D341Med (cell line): ENCODE results near the gene PTPRK.

Experiments
- DNase-seq: peaks from one replicate; pipeline ENCODE4 v3.0.0; 2012; ENCODE audit warnings: low spot score

PTPRK gene

DNA sequence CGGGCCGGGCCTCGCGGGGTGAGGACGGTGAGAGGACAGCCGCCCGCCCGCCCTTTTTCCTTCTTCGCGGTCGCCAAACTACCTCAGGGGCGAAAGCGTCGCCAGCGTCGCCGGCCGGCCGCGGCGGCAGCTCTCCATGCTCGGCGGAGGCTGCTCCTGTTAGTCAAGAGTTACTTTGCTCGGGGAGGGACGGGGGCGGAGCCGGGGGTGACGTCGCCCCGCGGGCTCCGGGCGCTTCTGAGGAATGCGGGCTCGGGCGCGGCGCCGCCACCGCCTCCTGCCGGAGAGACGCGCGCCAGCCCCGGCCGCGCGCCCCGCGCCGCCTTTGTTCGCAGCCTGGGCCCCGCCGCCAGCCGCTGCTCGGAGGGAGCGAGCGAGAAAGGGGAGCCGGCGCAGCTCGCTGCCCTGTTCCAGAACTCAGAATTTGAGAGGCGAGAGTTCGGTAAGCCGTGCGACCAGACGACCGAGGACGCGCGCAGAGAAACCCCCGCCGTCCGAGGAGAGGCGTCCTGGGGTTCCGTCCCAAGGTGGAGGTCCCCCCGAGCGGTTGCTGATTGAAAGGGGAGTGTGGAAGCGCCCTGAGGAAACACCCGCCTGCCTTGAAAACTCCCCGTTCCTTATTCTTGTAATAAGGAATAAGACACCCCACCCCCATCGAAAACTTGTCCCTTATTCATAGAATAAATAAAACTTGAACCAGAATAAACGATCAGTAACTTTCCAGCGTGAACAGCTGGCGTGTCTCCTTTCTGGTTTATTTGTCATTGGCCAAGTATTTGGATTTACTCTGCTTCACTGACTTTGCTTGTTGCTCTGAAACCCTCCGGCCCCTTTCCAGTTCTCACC lies at the start of gene PTPRK:
TSS of gene PTPRK (minus strand) at position 164 of the 846 bp plus-strand sequence. CDS start 241 bp downstream, outside the sequence.
- peak; percentile 91 for DNase-seq

DNA sequence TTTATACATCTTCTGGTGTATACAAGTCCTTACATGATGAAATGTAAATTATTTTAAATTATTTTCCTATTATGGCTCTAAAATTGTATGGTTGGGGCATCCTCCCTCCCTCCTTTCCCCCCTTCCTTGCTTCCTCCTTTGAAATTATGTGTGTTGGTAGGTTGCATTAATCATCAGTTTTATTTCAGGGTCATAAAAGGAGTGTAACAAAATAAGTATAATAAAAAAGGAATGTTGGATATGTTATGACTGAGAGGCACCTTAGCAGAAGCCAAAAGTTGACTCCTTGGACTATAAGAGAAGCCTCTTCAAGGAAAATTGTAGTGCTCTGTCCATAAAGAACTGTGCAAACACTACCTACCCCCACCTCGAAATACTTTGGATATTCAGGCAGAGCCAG lies 46.6 kb upstream of the PTPRK start:
- no peak for DNase-seq

DNA sequence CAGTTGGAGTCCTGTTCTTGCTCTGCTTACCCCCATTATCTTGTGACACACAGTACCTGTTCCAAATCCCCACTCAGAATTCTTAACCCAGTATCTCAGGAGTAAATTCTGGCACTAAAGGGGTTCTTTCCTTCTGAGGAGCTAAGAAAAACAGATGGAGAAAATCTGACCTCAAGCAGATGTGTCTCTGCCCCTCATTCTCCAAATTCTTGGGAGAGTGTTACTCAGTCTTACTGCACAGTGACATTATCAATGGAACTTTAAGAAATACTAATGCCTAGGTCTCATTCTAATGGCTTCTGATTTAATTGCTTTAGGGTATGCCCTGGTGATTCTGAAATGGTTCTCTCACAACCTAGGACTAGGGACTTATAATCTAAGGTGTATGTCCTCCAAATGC lies 40.6 kb upstream of the PTPRK start:
- DNase-seq: no peak

DNA sequence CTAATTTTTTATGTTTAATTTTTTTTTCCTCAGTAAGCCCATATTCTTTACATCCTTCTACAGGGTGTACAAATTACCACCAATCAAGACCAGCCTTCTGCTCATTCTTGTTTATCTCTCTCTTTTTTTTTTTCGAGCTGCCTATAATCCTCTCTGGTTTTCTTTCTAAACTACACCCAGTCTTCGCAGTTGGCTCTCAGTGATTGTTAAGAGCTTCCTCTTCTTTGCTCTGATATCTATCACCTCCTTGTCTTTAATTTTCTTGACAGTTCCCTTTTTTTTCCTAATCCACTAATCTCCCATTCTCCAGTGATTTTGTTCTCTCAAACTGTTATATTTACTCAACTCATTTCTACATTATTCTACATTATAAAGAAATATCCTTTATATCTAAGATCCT lies 38.5 kb upstream of the PTPRK start:
- DNase-seq: no peak

DNA sequence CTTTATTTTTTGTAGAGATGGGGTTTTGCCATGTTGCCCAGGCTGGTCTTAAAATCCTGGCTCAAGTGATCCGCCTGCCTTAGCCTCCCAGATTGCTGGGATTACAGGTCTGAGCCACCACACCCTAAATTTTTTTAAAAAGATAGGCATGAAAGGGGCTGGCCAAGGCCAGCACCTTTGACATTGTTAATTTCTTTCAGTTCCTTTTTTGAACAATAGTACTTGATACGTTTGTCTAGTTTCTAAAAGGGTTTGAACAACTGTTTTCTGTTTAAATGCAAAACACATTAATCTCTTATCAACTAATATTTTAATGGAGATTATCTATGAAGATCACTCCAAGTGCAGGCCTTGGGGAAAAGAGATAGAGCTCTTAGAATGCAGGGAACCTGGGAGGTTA lies 37.6 kb upstream of the PTPRK start:
- no peak for DNase-seq

DNA sequence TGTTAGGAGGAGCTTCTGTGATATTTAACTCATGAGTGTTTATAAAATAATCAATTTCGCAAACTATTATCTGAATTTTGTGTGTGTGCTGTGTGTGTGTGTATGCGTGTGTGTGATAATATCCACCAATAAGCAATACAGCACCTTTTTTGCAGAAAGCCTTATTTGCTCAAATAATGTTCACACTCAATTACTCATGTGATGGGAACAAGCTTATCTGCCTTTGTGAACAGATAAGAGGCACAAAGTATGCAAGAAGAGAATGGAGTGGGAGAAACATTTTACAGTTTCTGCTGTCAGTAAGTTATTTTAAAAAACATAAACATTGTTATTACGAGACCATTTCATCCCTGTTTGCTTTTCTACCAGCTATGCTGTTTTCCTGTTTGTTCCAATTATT lies 36.7 kb upstream of the PTPRK start:
- DNase-seq: no peak

DNA sequence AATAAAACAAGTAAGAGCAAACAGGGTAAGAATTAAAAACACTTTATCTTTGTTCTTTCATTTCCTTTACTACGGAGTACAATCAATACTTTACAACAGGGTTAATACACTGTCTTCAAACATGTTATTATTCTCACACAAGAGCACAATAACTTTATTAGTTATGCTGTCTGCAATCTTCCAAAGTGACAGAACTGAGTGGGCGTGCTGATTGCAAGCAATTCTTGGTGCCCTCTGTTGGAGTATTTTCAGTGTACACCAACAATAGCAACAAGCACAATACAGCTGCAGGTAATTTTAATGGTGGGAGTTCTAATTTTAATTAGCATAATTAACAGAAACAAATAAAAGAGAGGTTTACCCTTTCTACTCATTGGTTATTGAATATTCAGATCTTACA lies 33.9 kb upstream of the PTPRK start:
- no peak for DNase-seq

DNA sequence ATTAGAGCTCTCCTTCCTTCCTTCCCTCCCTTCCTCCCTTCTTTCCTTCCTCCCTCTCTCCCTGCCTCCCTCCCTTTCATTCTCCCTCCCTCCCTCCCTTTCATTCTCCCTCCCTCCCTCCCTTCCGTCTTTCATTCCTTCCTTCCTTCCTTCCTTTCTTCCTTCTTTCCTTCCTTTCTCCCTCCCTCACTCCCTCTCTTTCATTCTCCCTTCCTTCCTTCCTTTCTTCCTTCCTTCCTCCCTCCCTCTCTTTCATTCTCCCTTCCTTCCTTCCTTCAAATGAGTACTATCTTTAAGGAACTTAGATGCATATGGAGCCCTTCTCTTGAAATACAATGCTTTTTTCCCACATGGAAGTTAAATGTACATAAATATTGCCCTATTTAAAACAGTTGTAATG lies 20.9 kb upstream of the PTPRK start:
- DNase-seq: no peak

DNA sequence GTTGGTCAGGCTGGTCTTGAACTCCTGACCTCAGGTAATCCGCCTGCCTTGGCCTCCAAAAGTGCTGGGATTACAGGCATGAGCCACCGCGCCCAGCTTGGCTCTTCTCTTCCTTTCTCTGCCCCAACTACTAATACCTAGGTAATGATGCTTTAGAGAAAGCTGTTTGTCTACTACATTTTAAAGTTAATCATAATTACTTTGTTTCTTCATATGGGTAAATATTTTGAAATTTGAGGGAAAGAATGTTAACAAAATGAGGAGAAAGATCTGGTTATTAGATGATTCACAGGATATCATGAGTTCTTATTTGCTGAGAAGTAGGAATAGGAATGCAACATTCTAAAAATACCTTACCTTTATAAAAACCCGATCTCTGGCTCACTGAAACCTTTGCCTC lies 18.4 kb upstream of the PTPRK start:
- DNase-seq: no peak

DNA sequence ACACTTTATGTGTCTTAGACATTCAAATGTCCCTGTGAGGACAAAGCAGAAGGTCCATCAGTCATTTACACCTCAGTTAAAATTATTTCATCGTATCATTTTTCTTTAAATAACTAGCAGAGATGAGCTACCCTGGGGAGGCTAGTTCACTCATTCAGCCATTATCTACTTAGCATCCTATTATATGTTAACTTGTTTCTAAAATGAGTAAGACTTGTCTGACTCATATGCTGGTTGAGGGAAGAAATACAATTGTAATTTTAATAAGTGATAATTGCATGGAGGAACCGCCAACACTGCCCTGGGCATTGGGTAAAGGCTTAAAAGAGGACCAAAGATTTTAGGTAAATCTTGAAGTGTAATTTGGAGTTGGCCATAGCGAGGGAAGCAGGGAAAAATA lies 12.4 kb upstream of the PTPRK start:
- DNase-seq: no peak

DNA sequence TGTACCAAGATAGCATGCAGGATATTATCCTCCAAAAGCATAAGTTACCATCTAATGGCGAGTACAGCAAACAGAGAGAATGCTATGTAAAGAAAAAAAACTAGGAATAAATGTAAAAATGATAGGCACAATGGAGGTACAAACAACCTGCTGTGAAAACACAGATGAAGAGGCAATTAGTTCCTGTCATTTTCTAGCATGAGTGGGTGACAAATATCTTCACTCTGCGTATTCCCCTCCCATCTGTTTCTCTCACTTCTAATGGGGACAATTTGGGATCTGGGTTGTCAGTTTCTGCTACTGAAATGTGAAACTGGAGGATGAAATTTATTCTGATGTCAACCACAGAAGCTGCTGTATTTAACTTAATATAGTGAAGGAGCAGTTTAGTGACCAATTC lies 11.7 kb upstream of the PTPRK start:
- no peak for DNase-seq

DNA sequence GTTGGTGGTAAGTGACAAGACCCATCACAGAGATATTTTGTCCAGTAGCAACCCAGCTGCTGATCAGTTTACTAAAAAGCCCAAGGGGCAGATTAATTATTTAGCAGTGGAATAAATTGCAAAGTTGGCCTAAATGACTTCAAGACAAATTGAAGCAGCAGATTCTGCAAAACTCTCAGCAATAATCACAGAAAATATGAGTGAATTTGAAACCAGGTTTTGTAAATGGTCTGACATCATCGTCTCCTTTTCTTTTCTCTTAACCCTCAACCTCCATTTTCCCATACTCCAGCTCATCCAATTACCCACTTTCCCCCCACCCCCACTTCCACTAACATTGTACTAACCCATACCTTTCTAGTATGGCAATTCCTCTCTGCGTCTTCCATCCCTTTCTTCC lies 11.3 kb upstream of the PTPRK start:
- no peak for DNase-seq

DNA sequence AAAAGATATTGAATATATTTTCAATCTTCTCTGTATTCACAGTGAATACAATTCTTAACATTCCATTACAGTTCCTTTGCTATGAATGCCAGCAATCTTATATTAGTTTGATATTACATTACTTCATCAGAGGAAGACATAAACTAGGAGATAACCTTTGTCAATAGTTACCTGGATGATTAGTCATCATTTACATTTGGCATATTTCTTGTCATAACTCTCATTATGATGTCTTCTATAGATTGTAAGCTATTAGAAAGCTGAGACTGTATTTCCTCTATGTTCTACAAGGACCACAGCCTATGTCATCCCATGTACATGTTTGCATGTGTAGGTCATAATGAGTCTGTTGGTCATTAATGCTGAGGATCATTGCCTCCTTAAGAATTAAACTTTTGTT lies 7.8 kb upstream of the PTPRK start:
- no peak for DNase-seq

DNA sequence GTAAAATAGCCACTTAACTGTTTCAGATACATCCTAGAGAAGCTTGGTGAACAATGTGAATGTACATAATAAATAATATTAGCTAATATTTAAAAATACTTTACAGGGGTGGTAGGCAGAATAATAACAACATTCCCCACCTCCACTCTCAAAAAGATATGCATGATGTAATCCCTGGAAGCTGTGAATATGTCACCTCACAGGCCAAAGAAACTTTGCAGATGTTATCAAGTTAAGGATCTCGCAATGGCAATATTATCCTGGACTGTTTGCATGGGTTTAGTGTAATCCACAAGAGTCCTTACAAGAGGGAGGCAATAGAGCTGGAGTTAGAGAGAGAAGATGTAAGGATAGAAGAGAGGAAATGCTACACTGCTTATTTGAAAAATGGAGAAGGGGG lies 7.0 kb upstream of the PTPRK start:
- DNase-seq: no peak

DNA sequence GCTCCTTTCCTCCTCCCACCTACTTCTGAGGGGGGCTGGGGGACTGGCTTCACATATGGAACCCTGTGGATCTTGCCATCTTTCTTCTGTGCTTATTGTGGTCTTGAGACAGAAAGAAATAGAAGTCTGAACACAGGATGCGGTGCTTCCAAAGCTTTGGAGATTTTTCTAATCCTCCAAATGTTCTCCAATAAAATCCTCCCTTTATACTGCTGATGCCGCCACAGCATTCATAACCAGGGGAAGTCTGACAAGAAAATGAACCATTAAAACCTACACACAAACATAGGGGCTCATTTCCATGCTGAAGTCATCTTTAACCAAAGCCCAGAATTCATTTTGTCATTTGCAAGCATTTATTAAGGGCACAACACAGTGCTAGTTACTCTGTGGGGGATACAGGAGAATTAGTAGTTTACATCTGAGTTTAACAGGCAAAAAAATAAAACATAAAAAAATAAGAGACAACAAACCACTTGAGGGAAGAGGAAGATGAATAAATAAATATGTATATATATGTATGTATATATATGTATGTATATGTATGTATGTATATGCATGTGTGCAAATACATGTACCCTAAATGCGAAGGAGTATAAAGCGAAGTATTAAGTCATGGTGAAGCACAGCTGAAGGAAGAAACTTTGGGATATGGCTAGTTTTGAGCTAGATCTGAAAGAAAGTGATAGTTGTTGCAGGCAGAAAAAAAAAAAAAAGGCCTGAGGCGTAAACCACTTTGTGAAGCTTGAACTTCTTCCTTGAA lies 5.9 kb upstream of the PTPRK start:
- DNase-seq: no peak

DNA sequence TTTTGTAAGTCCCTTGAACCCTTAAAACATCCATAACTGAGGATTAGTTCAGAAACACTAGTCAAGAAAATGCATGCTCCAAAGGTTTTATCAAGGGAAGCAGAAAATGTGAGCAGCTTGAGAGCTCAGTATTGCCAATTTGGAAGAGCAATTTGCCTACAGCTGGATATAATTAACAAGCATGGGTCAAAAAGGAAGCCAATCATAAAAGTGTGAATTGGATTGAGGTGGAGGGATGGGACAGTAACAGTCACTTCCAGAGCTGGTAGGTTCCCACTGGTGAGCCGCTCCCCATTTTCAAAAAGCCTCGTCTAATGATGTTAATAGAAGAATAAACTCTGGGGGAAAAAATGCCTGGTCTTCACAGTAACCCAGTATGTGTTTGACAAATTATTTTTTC lies 5.0 kb upstream of the PTPRK start:
- DNase-seq: no peak

DNA sequence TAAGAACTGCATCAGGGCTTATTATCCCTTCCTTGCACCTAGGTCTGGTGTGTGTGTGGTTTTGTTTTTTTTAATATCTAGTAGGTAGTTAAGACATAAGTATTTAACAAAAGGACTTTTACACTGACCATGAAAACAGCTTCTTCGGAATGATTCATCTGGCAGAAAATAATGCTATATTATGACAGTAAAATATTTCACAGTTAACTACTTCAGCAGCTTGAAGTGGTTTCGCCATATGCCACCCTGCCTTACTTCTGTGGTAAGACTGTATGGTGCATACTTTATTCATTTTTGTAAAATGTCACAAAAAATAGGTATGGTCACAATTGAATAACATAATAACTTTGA lies 858 bp upstream of the PTPRK start:
- DNase-seq: no peak

DNA sequence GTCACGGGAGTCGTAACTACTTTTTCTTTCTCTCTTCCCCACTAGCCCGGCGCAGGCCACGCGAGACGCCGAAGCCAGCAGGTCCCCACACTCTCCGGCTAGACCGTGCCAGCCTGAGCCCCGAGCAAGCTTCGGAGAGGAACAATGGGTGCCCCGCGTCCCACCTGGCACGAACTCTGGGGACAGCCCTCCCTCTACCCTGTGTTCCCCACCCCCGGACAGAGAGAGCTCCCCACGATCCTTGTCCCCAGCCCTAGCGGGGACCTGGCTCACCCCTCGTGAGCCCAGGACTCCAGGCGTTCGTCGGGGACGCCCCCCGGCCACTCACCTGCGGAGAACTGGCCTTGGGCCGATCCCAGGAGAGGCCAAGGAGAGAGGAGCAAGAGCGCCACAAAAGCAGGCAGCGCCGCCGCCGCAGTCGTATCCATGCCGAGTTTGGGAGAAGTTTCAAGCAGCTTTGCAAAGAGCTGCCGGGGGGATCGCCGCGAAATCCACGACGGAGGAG lies 416 bp downstream of the PTPRK start:
- DNase-seq: peak; percentile 47

DNA sequence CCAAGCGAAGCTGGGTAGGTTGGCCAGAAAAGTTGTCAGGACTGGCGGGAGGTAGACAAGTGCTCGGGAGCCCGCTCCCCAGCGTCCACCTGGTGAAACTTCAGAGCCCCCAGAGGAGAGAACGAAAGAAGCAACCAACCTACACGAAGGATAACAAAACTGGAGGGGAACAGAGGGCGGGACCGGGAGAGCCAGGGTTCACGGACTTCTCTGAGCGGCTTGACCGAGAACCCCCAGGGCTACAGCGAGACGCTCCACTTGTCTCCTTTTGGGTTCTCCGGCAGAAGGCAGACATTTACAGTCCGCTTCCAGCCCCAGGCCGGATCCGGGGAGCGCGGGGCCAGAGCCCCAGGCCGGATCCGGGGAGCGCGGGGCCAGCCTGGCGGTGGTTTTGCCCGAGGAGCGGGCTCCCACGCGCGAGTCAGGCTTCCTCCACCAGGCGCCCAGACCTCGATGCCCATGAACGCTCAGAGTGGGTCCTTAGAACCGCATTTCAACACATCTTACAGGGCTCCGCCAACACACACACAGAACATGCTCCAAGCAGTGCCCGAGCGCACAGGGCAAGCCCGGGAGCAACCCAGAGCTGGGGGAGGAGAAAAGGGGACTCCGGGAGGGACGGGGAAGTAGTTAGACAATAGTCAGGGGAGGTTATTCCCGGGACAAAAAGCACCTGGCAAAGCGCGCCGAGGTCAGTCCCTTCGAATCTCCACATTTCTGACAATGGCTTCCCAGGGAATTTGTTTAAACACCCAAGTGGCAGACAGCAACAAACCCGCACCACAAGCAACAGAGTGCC lies 1.1 kb downstream of the PTPRK start:
- peak; percentile 43 for DNase-seq

DNA sequence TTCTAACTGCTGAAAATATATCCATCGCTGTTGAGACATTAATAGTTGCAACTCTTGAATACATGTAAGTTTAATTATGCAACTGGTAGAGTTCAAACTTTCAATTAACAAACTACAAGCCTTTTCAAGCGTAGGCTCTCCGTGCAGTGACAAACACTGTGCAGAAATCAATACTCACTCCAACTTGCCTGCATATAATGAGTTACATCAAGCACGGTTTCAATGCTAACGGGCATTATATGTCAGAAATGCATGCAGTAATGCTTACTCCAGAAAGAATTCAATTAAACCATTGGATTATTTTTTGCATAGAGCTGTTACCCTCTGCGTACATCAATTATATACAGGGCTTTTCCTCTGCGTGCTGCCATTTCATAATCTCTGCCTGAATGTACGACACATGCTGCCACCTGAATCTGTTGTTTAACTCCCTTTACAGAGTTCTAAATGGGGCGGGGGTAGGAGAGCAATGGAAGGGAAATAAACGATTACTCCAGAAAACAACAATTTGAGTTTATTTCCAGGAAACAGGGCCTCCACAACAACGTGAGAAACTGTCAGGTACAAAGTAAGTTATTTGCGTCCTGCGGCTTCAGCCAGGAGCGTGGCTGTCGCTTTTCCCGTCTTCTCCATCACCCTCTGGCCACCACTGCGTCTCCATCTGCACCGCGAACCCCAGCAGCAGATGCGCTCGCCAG lies 1.8 kb downstream of the PTPRK start:
- peak; percentile 43 for DNase-seq

DNA sequence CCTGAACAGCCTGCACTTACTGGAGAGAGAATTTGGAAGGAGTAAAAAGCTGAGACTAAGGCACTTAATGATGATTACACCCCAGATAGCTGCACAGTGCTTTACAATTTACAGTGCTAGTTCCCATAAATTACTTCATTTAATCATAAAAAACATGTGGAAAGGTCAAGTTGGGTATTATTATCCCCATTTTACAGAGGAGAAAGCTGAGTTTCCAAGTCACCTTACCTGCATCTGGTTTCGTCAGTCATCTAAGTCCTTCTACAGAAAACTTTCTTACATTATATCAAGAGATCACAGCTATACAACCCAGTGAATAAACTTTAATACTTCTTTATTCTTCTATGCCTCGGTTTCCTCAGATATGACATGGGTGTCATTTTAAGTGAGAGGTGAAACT lies 3.3 kb downstream of the PTPRK start:
- no peak for DNase-seq

DNA sequence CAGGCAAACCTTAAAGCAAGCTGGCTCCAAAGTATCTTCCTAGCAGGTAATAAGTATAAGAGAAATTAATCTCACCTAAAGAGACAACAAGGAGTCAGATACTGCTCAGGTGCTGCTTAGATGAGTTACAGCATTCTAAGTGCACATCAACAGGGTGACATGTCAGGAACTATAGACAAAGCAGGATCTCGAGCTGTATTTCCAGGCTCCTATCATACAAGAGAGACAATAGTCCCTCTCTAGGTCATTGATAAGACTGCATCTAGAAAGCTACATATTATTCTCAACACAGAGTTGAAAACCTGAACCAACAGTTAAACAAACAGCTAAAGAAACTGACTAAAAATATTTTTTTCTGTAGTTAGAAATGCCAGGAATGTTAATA lies 3.9 kb downstream of the PTPRK start:
- DNase-seq: no peak
